ENCODE data around the gene TRIO.
A peak's percentile ranks its signal among the peaks of the same experiment; 100 is the strongest.

Gene TRIO

GRCh38 chr5:14402424-14402823 lies 259.3 kb downstream of the TRIO start:
- DNase-seq: no peak

- DNase-seq: no peak
These were observed 261.6 kb downstream of the TRIO start for GRCh38 chr5:14404780-14405179.

- DNase-seq: no peak
These were observed 262.1 kb downstream of the TRIO start for GRCh38 chr5:14405267-14405666.

- no peak for DNase-seq
These were observed 262.8 kb downstream of the TRIO start for GRCh38 chr5:14405706-14406553.

GRCh38 chr5:14406554-14406849 lies 263.4 kb downstream of the TRIO start:
- DNase-seq: no peak

- no peak for DNase-seq
These were observed 263.9 kb downstream of the TRIO start for GRCh38 chr5:14407051-14407450.

- DNase-seq: no peak
These were observed 264.6 kb downstream of the TRIO start for GRCh38 chr5:14407746-14408175.

GRCh38 chr5:14408969-14409586 lies 265.9 kb downstream of the TRIO start:
- DNase-seq: no peak

- DNase-seq: no peak
These were observed 266.9 kb downstream of the TRIO start for GRCh38 chr5:14410068-14410393.

GRCh38 chr5:14410394-14411201 lies 267.5 kb downstream of the TRIO start:
- no peak for DNase-seq

- DNase-seq: no peak
These were observed 268.1 kb downstream of the TRIO start for GRCh38 chr5:14411216-14411615.

- DNase-seq: peak; percentile 25
These were observed 270.2 kb downstream of the TRIO start for GRCh38 chr5:14413331-14413750.

- DNase-seq: no peak
These were observed 270.9 kb downstream of the TRIO start for GRCh38 chr5:14414007-14414406.

GRCh38 chr5:14414656-14415023 lies 271.5 kb downstream of the TRIO start:
- DNase-seq: no peak

- DNase-seq: no peak
These were observed 272.0 kb downstream of the TRIO start for GRCh38 chr5:14415024-14415697.

- DNase-seq: no peak
These were observed 272.5 kb downstream of the TRIO start for GRCh38 chr5:14415698-14416074.

GRCh38 chr5:14416621-14417275 lies 273.6 kb downstream of the TRIO start:
- DNase-seq: no peak

GRCh38 chr5:14417276-14417730 lies 274.2 kb downstream of the TRIO start:
- no peak for DNase-seq

GRCh38 chr5:14417792-14418765 lies 274.9 kb downstream of the TRIO start:
- no peak for DNase-seq

GRCh38 chr5:14419686-14420085 lies 276.5 kb downstream of the TRIO start:
- DNase-seq: no peak

- no peak for DNase-seq
These were observed 277.1 kb downstream of the TRIO start for GRCh38 chr5:14420101-14420811.
